Sigmoid colon (tissue), 7 donors: ENCODE data around the gene VWA5B1. TPM values are rescaled to one million over a fixed set of nuclear protein-coding genes. Genes with fewer than 3 reads are reported as not detected.
"Not testable (repeated sequence)": the region's sequence is repeated elsewhere in the genome, so short reads cannot be mapped to it uniquely, and the experiment has no call there.

Experiments
- DNase-seq: peaks from one replicate; pipeline ENCODE4 v3.0.0-alpha.2; 2019
- H3K27ac ChIP-seq, 4 donors: fragments of 200-600 bp; sonication (generic); one replicate each; pipeline ENCODE4 v1.5.1; 2016 to 2019; ENCODE audit warnings: mild to moderate bottlenecking in 1 of 4
- H3K27me3 ChIP-seq, 3 donors: fragments of 200-600 bp; sonication (generic); one replicate each; pipeline ENCODE4 v1.5.1; 2019; ENCODE audit warnings: mild to moderate bottlenecking in 1 of 3
- H3K36me3 ChIP-seq, 4 donors: fragments of 200-600 bp; sonication (generic); one replicate each; pipeline ENCODE4 v1.5.1; 2016 to 2019
- H3K4me1 ChIP-seq, 4 donors: fragments of 200-600 bp; sonication (generic); one replicate each; pipeline ENCODE4 v1.5.1; 2017 to 2019
- H3K4me3 ChIP-seq, 4 donors: fragments of 200-600 bp; sonication (generic); one replicate each; pipeline ENCODE4 v1.5.1; 2017 to 2019; ENCODE audit warnings: mild to moderate bottlenecking in 2 of 4, moderate library complexity in 1 of 4
- H3K9me3 ChIP-seq, 4 donors: fragments of 200-600 bp in 3 of 4; sonication (generic) in 3 of 4; one replicate each; pipeline versions ENCODE4 v1.5.1 to v1.6.1; 2013 to 2019
- EP300 ChIP-seq, 4 donors: sonication (generic); formaldehyde crosslinking; IDR thresholded peaks; one replicate each; pipeline ENCODE4 v1.6.1; 2017; ENCODE audit warnings: antibody characterized with exemption in 4 of 4
- POLR2A ChIP-seq, 2 donors: fragments of 450-650 bp; IDR thresholded peaks; one replicate each; pipeline ENCODE4 v1.6.1; 2016; ENCODE audit warnings: antibody characterized with exemption in 2 of 2, mild to moderate bottlenecking in 2 of 2, moderate library complexity in 2 of 2
- POLR2AphosphoS5 ChIP-seq, 4 donors: sonication (generic); formaldehyde crosslinking; IDR thresholded peaks; one replicate each; pipeline ENCODE4 v1.6.1; 2017; ENCODE audit warnings: antibody characterized with exemption in 4 of 4
- WGBS, 2 donors: extraction: QIAGEN DNeasy Blood & Tissue Kit; methylation state at CpG; one replicate each; pipeline ENCODE4 v1.1.7; 2013; 5-methylcytosine and 5-hydroxymethylcytosine counted together
- intact Hi-C: fragments of 100-400 bp; cut with DNase I; formaldehyde crosslinking; loops from one replicate; pipeline ENCODE4 v1.15.1; 2023
- polyA plus RNA-seq, 3 donors: library from polyadenylated mRNA; stranded (reverse); fragments of 200-250 nt; gene quantifications; one replicate each; pipeline ENCODE4 v1.2.3, GENCODE V29; 2013
- total RNA-seq, 4 donors: library from RNA; depleted of rRNA; stranded (reverse); fragments of >200 nt; gene quantifications; one replicate each; pipeline ENCODE4 v1.1.0, GENCODE V29; 2016
- TF ChIP-seq, protein P1 (sequence below), 4 experiments: fragments of 450-650 bp in 3 of 4; fragments of 200-600 bp in 1 of 4; IDR thresholded peaks; one replicate each; pipeline ENCODE4 v1.5.1; 2016 to 2019; ENCODE audit warnings: antibody characterized with exemption in 4 of 4, mild to moderate bottlenecking in 3 of 4, moderate library complexity in 2 of 4
- donor health status: healthy with polysubstance abuse.
- donor health status: Bipolar disorder and iron deficiency.
- donor health status: healthy.

VWA5B1 gene
- total and polyA plus RNA-seq, 7 donors, result 0.16 to 0.22 TPM; not detected in 5

GRCh38 chr1:20284625-20285024 is 6.0 kb upstream of the VWA5B1 start:
- H3K4me3 ChIP-seq, result no peak overlapping the region
- H3K9me3 ChIP-seq, result no peaks in the 10 kb centered on the region
- TF ChIP-seq POLR2A (IDR thresholded peaks at IDR 0.05) (no peak), POLR2AphosphoS5 (IDR thresholded peaks at IDR 0.05) (no peak), EP300 (IDR thresholded peaks at IDR 0.05) (no peak)
- TF ChIP-seq, protein P1, sequence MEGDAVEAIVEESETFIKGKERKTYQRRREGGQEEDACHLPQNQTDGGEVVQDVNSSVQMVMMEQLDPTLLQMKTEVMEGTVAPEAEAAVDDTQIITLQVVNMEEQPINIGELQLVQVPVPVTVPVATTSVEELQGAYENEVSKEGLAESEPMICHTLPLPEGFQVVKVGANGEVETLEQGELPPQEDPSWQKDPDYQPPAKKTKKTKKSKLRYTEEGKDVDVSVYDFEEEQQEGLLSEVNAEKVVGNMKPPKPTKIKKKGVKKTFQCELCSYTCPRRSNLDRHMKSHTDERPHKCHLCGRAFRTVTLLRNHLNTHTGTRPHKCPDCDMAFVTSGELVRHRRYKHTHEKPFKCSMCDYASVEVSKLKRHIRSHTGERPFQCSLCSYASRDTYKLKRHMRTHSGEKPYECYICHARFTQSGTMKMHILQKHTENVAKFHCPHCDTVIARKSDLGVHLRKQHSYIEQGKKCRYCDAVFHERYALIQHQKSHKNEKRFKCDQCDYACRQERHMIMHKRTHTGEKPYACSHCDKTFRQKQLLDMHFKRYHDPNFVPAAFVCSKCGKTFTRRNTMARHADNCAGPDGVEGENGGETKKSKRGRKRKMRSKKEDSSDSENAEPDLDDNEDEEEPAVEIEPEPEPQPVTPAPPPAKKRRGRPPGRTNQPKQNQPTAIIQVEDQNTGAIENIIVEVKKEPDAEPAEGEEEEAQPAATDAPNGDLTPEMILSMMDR (IDR thresholded peaks at IDR 0.05), result no peak
- H3K27ac ChIP-seq, result no peak overlapping the region
- no peak for DNase-seq
- 90% methylated on average over 3 of the region's 3 CpGs for WGBS, 2 donors
- H3K27me3 ChIP-seq, result peaks cover 0 to 3% (median 3%) of the 10 kb centered on the region in 3 donors
- no peaks in the 10 kb centered on the region for H3K36me3 ChIP-seq
- H3K4me1 ChIP-seq, result no peaks in the 10 kb centered on the region
- intact Hi-C loops, result no loop called here

GRCh38 chr1:20285510-20285909 is 5.2 kb upstream of the VWA5B1 start:
- WGBS, 2 donors, result 84 to 90% methylated on average over 3 of the region's 3 CpGs
- no peaks in the 10 kb centered on the region for H3K9me3 ChIP-seq

DNA sequence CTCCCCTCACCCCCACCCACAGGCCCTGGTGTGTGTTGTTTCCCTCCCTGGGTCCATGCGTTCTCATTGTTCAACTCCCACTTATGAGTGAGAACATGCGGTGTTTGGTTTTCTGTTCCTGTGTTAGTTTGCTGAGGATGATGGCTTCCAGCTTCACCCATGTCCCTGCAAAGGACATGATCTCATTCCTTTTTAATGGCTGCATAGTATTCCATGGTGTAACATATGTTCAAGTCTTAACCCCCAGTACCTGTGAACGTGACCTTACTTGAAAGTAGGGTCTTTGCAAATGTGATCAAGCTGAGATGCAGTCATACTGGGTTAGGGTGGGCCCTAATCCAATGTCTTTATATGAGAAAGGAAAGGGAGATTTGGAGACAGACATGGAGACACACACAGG is 3.0 kb upstream of the VWA5B1 start:
- H3K4me3 ChIP-seq, DNase-seq, H3K9me3 ChIP-seq, intact Hi-C loops, H3K4me1 ChIP-seq, H3K36me3 ChIP-seq, H3K27ac ChIP-seq: not testable (repeated sequence)
- WGBS, 2 donors, result 81 to 90% methylated on average over 3 of the region's 3 CpGs
- peaks cover 5 to 31% (median 25%) of the 10 kb centered on the region in 3 donors for H3K27me3 ChIP-seq

More at GRCh38 chr1:20285510-20285909, 5.2 kb upstream of the VWA5B1 start:
- intact Hi-C loops, result no loop called here
- no peak for DNase-seq
- H3K4me3 ChIP-seq, result no peak overlapping the region
- no peak overlapping the region for H3K27ac ChIP-seq
- TF ChIP-seq EP300 (IDR thresholded peaks at IDR 0.05), result no peak
- TF ChIP-seq, protein P1 (IDR thresholded peaks at IDR 0.05), result no peak
- TF ChIP-seq POLR2AphosphoS5 (IDR thresholded peaks at IDR 0.05), result no peak
- H3K36me3 ChIP-seq, result no peaks in the 10 kb centered on the region
- H3K27me3 ChIP-seq, result peaks cover 0 to 12% (median 9%) of the 10 kb centered on the region in 3 donors
- H3K4me1 ChIP-seq, result no peaks in the 10 kb centered on the region

DNA sequence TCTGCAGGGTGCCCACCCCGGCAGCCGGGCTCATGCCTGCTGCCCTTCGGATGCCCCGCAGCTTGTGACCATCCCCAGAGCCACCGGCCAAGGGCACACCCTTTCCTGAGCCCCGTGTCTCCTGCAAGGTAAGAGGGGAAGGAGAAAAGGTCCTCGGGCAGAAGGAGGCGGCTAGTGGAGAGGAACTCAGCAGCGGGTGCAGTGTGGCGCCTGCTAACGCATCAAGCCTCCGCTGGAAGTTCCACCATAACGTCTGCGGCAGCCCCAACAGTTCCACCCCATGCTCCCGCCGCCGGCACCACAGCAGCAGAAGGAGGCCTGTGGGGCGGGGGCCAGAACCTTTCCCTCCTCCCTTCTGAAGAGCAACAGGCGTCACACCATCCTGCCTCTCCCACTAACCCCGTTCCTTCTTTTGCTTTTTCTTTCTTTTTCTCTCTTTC is 990 bp downstream of the VWA5B1 start:
- Histone ChIP-seq H3K36me3 (no peaks in the 10 kb centered on the region), H3K4me1 (peaks cover 0 to 7% (median 3%) of the 10 kb centered on the region in 4 donors), H3K27me3 (peaks cover 6 to 52% (median 36%) of the 10 kb centered on the region in 3 donors), H3K4me3 (no peak overlapping the region), H3K27ac (no peak overlapping the region), H3K9me3 (no peaks in the 10 kb centered on the region)
- no peak for DNase-seq
- TF ChIP-seq POLR2AphosphoS5 (IDR thresholded peaks at IDR 0.05) (no peak), POLR2A (IDR thresholded peaks at IDR 0.05) (no peak), EP300 (IDR thresholded peaks at IDR 0.05) (no peak)
- TF ChIP-seq, protein P1 (IDR thresholded peaks at IDR 0.05), result no peak
- WGBS, 2 donors, result 2 to 17% methylated on average over 20 of the region's 20 CpGs
- intact Hi-C loops, result no loop called here

DNA sequence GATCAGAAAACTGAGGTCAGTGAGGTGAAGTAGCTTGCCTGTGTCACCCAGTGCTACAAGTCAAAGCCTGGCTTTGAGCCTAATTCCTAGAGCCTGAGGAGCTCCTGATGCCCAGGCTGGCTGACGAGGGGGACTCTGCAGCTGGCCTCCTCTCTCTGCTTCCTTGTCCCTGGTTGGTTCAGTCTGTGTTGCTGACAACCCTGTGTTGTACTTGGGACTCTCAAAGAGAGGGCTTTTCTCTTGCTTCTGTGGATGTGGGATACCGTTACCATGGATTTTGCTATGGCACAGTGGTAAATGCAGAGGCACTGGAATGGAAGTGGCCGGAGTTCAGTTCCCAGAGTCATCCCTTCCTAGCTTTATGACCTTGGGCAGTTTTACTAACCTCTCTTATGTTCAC is 8.0 kb downstream of the VWA5B1 start:
- DNase-seq, result no peak
- no peaks in the 10 kb centered on the region for H3K36me3 ChIP-seq
- intact Hi-C loops, result no loop called here
- no peak overlapping the region for H3K27ac ChIP-seq
- H3K9me3 ChIP-seq, result no peaks in the 10 kb centered on the region
- H3K4me1 ChIP-seq, result no peaks in the 10 kb centered on the region
- peaks cover 0 to 16% (median 2%) of the 10 kb centered on the region in 3 donors for H3K27me3 ChIP-seq
- H3K4me3 ChIP-seq, result no peak overlapping the region
- TF ChIP-seq, protein P1 (IDR thresholded peaks at IDR 0.05), result no peak
- TF ChIP-seq EP300 (IDR thresholded peaks at IDR 0.05) (no peak), POLR2AphosphoS5 (IDR thresholded peaks at IDR 0.05) (no peak), POLR2A (IDR thresholded peaks at IDR 0.05) (no peak)
- WGBS, 2 donors, result 70 to 78% methylated on average over 3 of the region's 3 CpGs
